ENCODE data around the gene NKX2-1. TPM values are rescaled to one million over a fixed set of nuclear protein-coding genes. Genes with fewer than 3 reads are reported as not detected.

The NKX2-1 gene
- total RNA-seq, 1 experiment from 2014 or later: not detected

- Histone ChIP-seq H3K23ac (ENCODE audit: insufficient read length, low read depth, low read length) (no peak overlapping the region), H2AFZ (ENCODE audit: low read length) (no peak overlapping the region), H3K27ac (ENCODE audit: insufficient read length, low read depth, low read length) (no peak overlapping the region), H3K18ac (ENCODE audit: insufficient read length, low read depth, low read length) (no peak overlapping the region), H4K91ac (ENCODE audit: insufficient read length, low read depth, low read length) (no peak overlapping the region), H2BK20ac (ENCODE audit: low read depth, low read length, poor library complexity, severe bottlenecking) (no peak overlapping the region), H3K4ac (ENCODE audit: low read depth, low read length) (no peak overlapping the region), H2BK5ac (ENCODE audit: insufficient read length, low read length) (no peak overlapping the region), H3K27me3 (ENCODE audit: insufficient read depth, low read length) (peaks cover 91% of the 10 kb centered on the region), H3K4me1 (ENCODE audit: insufficient read depth, low read length) (no peaks in the 10 kb centered on the region), H2BK12ac (ENCODE audit: insufficient read length, low read depth, low read length) (no peak overlapping the region), H3K79me1 (ENCODE audit: insufficient read depth, low read depth, low read length, poor library complexity, severe bottlenecking) (no peaks in the 10 kb centered on the region), H3K14ac (ENCODE audit: insufficient read depth, low read length) (no peak overlapping the region), H4K5ac (ENCODE audit: insufficient read length, low read depth, low read length) (no peak overlapping the region), H3K9me3 (ENCODE audit: control insufficient read depth, low read depth, low read length) (no peaks in the 10 kb centered on the region), H4K8ac (replicated peaks; ENCODE audit: insufficient read length, low read depth, low read length) (no peak overlapping the region), H3K9ac (ENCODE audit: extremely low read depth, insufficient read length, low read length) (no peak overlapping the region), H2BK15ac (ENCODE audit: low read depth, low read length) (no peak overlapping the region), H2BK120ac (ENCODE audit: low read depth, low read length, poor library complexity, severe bottlenecking) (no peak overlapping the region), H2AK5ac (ENCODE audit: insufficient read length, low read length) (no peak overlapping the region), H3K4me2 (ENCODE audit: insufficient read depth, insufficient read length, low read length) (no peak overlapping the region), H3T11ph (ENCODE audit: low read length) (no peak overlapping the region), H3K23me2 (ENCODE audit: insufficient read length, low read depth, low read length, poor library complexity, severe bottlenecking) (no peaks in the 10 kb centered on the region), H3K79me2 (ENCODE audit: insufficient read depth, low read length) (no peaks in the 10 kb centered on the region), H3K56ac (ENCODE audit: insufficient read length, low read depth, low read length) (no peak overlapping the region), H4K20me1 (ENCODE audit: control insufficient read depth, insufficient read depth, insufficient read length) (no peaks in the 10 kb centered on the region)
- Mint-ChIP-seq H3K4me3 (no peak overlapping the region; a peak in 1 of 5 replicates), H3K9me3 (peaks cover 6 to 19% of the 10 kb centered on the region in 2 experiments; a peak in 4 of 5 replicates), H3K27me3 (ENCODE audit: low read depth) (peaks cover 97% of the 10 kb centered on the region), H3K27ac (no peak overlapping the region; a peak in 1 of 7 replicates), H3K4me1 (peaks cover 20 to 60% of the 10 kb centered on the region in 2 experiments), H3K36me3 (ENCODE audit: insufficient read depth in 1 of 3, low read depth in 3 of 3) (no peaks in the 10 kb centered on the region; a peak in 2 of 7 replicates)
- DNase-seq: peak; percentile 63
- no CpG with 5 or more reads among the region's 20 CpGs for WGBS (ENCODE audit: extremely low coverage, insufficient read length, low lambda C conversion rate)
- no peak for TF ChIP-seq CTCF (conservative IDR thresholded peaks at IDR 0.05)
Measured at GRCh38 chr14:36510078-36510799, 9.8 kb downstream of the NKX2-1 start.
